A549 (cell line): Measurements from ENCODE around the gene CTNNA3.

Source experiments
- CBX8 ChIP-seq: fragments of 200-600 bp; sonication (generic); IDR thresholded peaks from 2 replicates; pipeline ENCODE4 v1.6.1; 2016
- EHMT2 ChIP-seq: fragments of 200-600 bp; sonication (generic); IDR thresholded peaks from 2 replicates; pipeline ENCODE4 v1.6.1; 2016; ENCODE audit warnings: antibody characterized with exemption, low read depth, mild to moderate bottlenecking, moderate library complexity
- EP300 ChIP-seq, 2 experiments: fragments of >200 bp; sonication (Bioruptor Twin); formaldehyde crosslinking; IDR thresholded peaks; 2 replicates in 1 of 2; 3 replicates in 1 of 2; pipeline ENCODE4 v1.6.1; 2016 to 2017
- HMGXB4 ChIP-seq: fragments of 250-450 bp; sonication (Bioruptor Pico); IDR thresholded peaks from 2 replicates; pipeline ENCODE4 v1.5.0; 2021; ENCODE audit warnings: mild to moderate bottlenecking, moderate library complexity, borderline replicate concordance
- JUNB ChIP-seq: fragments of >200 bp; sonication (Bioruptor Twin); formaldehyde crosslinking; IDR thresholded peaks from 2 replicates; pipeline ENCODE4 v1.6.1; 2016
- KDM1A ChIP-seq: fragments of 200-600 bp; sonication (generic); IDR thresholded peaks from 2 replicates; pipeline ENCODE4 v1.6.1; 2016; ENCODE audit warnings: low read depth, mild to moderate bottlenecking
- POLR2A ChIP-seq: IDR thresholded peaks from 2 replicates; pipeline ENCODE4 v1.6.1; 2012; ENCODE audit warnings: mild to moderate bottlenecking, low read length
- RAD21 ChIP-seq, 2 experiments: fragments of >200 bp in 1 of 2; sonication (Bioruptor Twin) in 1 of 2; formaldehyde crosslinking in 1 of 2; IDR thresholded peaks in 1 of 2; conservative IDR thresholded peaks in 1 of 2; 2 replicates in 1 of 2; 3 replicates in 1 of 2; pipeline ENCODE4 v1.6.1; 2012 to 2018; ENCODE audit warnings: inconsistent platforms in 1 of 2
- RCOR1 ChIP-seq: fragments of 150-350 bp; IDR thresholded peaks from 2 replicates; pipeline ENCODE4 v1.6.1; 2014; ENCODE audit warnings: antibody characterized with exemption, low read length, low read depth
- SMC3 ChIP-seq: fragments of >200 bp; sonication (Bioruptor Twin); formaldehyde crosslinking; IDR thresholded peaks from 3 replicates; pipeline ENCODE4 v1.6.1; 2018; ENCODE audit warnings: inconsistent platforms
- SREBF2 ChIP-seq: fragments of 450-650 bp; IDR thresholded peaks from 2 replicates; pipeline ENCODE4 v1.6.1; 2014; ENCODE audit warnings: mild to moderate bottlenecking, moderate library complexity
- TF ChIP-seq, protein P1 (sequence below): fragments of >200 bp; sonication (Bioruptor Twin); formaldehyde crosslinking; IDR thresholded peaks from 3 replicates; pipeline ENCODE4 v1.5.1; 2016

DNA sequence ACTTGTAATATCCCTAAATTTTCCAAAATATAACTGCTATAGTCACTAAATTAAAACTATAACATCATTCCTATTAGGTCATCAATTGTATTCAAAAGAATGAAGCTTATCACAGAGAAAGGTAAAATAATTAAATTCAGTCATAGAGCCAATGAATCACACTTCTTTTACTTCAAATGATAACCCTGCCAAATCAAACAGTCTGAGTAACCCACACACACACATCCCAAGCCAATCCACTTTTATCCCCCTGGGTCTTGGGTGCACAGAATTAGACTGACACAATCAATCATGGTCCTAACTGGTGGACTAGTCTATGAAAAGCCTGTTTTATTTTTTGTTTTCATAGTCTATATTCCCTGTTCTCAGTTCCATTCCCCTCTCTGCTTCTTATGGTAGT lies 25.6 kb downstream of the CTNNA3 start:
- TF ChIP-seq, protein P1, sequence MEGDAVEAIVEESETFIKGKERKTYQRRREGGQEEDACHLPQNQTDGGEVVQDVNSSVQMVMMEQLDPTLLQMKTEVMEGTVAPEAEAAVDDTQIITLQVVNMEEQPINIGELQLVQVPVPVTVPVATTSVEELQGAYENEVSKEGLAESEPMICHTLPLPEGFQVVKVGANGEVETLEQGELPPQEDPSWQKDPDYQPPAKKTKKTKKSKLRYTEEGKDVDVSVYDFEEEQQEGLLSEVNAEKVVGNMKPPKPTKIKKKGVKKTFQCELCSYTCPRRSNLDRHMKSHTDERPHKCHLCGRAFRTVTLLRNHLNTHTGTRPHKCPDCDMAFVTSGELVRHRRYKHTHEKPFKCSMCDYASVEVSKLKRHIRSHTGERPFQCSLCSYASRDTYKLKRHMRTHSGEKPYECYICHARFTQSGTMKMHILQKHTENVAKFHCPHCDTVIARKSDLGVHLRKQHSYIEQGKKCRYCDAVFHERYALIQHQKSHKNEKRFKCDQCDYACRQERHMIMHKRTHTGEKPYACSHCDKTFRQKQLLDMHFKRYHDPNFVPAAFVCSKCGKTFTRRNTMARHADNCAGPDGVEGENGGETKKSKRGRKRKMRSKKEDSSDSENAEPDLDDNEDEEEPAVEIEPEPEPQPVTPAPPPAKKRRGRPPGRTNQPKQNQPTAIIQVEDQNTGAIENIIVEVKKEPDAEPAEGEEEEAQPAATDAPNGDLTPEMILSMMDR = no peak
- TF ChIP-seq KDM1A = no peak
- TF ChIP-seq RAD21 (conservative IDR thresholded peaks at IDR 0.05 in 1 of 2, IDR thresholded peaks at IDR 0.05 in 1 of 2) = no peak
- TF ChIP-seq EHMT2 = no peak
- no peak for TF ChIP-seq POLR2A
- no peak for TF ChIP-seq RCOR1
- TF ChIP-seq SREBF2 = no peak
- TF ChIP-seq EP300 (IDR thresholded peaks at IDR 0.05) = no peak
- TF ChIP-seq SMC3 = no peak
- TF ChIP-seq CBX8 = no peak
- TF ChIP-seq HMGXB4 (CRISPR knock-in tag) = no peak
- no peak for TF ChIP-seq JUNB
